Measurements from ENCODE around the gene SSR3. TPM values are rescaled to one million over a fixed set of nuclear protein-coding genes. Genes with fewer than 3 reads are reported as not detected.

The SSR3 gene
- total and polyA plus RNA-seq, 9 of the 15 experiments (the other 6 are each of a cell fraction or from before 2014, with no cell fraction given), result 104 to 464 (median 307) TPM

GRCh38 chr3:156535162-156535627 lies 19.7 kb downstream of the SSR3 start:
- Histone ChIP-seq H3K27ac (ENCODE audit: extremely low read depth, low read depth, low read length) (no peak overlapping the region), H2AFZ (ENCODE audit: low read depth, low read length) (no peak overlapping the region), H3K36me3 (ENCODE audit: control insufficient read depth, insufficient read depth, low read length) (peaks cover 25% of the 10 kb centered on the region), H3K9me1 (ENCODE audit: control insufficient read depth, insufficient read depth, low read length) (no peaks in the 10 kb centered on the region), H3K9ac (ENCODE audit: insufficient read depth in 1 of 2, low read depth in 2 of 2, low read length in 2 of 2) (no peak overlapping the region; a peak in 1 of 4 replicates), H3K9me3 (replicated peaks; ENCODE audit: control insufficient read depth, insufficient read depth, low read depth, low read length) (no peaks in the 10 kb centered on the region), H4K20me1 (replicated peaks; ENCODE audit: control insufficient read depth, insufficient read depth, low read length) (0 out of 2 replicates have a peak, but pooled peaks cover 5% of the 10 kb centered on the region), H3K4me1 (replicated peaks in 1 of 2; ENCODE audit: control insufficient read depth in 2 of 2, insufficient read depth in 2 of 2, low read length in 2 of 2) (no peaks in the 10 kb centered on the region; a peak in 1 of 5 replicates), H3K4me2 (ENCODE audit: insufficient read depth, low read length) (no peak overlapping the region), H3K27me3 (ENCODE audit: control insufficient read depth in 2 of 2, insufficient read depth in 2 of 2, low read length in 2 of 2) (no peaks in the 10 kb centered on the region), H3K4me3 (no peak overlapping the region), H3K79me2 (ENCODE audit: control insufficient read depth, insufficient read depth, low read length) (no peaks in the 10 kb centered on the region)
- WGBS (ENCODE audit: insufficient coverage, low coverage, missing lambda C conversion rate), result 17% methylated on average over 4 of the region's 4 CpGs
- ChIA-PET POLR2A (interaction anchor here (0.5 to 2.8 kb wide), 13 partner anchors 9 to 576 kb away, joined by 3 to 10 read pairs (median 3); partner anchors contain the start of genes SSR3 and TIPARP), CTCF (ENCODE audit: low intra/inter-chr PET ratio) (interaction anchor here (0.6 to 1.8 kb wide), 2 partner anchors 138 to 595 kb away, joined by 4 to 8 read pairs; no protein-coding TSS in a partner anchor)
- in situ Hi-C loops (cut with MboI) (loop anchor here (25.0 kb wide), 1 partner anchor 602 kb away; no protein-coding TSS in a partner anchor), intact Hi-C loops (cut with micrococcal nuclease) (loop anchor here (1.0 to 5.0 kb wide), 3 partner anchors 139 to 602 kb away; partner anchors contain the start of gene TIPARP)
- BruUV-seq (replicated peaks), result TSS peak; percentile 5
- ATAC-seq (peak; percentile 87), DNase-seq (ENCODE audit: extremely low read depth in 1 of 4, low spot score in 3 of 4) (peak in 2 of 4 experiments; percentile 44 to 65), FAIRE-seq (peak; percentile 78)
- TF ChIP-seq TSHZ1 (CRISPR knock-in tag; IDR thresholded peaks at IDR 0.05) (no peak), SREBF2 (CRISPR knock-in tag; IDR thresholded peaks at IDR 0.05) (no peak), GATAD2B (IDR thresholded peaks at IDR 0.05; ENCODE audit: borderline replicate concordance) (no peak), ZKSCAN8 (CRISPR knock-in tag; IDR thresholded peaks at IDR 0.05) (no peak), FOXM1 (IDR thresholded peaks at IDR 0.05; ENCODE audit: low read depth) (no peak), FOXM1 (CRISPR knock-in tag; IDR thresholded peaks at IDR 0.05; ENCODE audit: low read depth) (no peak), ZNF717 (CRISPR knock-in tag; IDR thresholded peaks at IDR 0.05) (no peak), ZNF165 (CRISPR knock-in tag; IDR thresholded peaks at IDR 0.05; ENCODE audit: borderline replicate concordance) (no peak), ZNF133 (CRISPR knock-in tag; IDR thresholded peaks at IDR 0.05) (no peak), CSDE1 (IDR thresholded peaks at IDR 0.05) (no peak), TAL1 (IDR thresholded peaks at IDR 0.05) (no peak), SRF (CRISPR knock-in tag; IDR thresholded peaks at IDR 0.05) (no peak), MXI1 (IDR thresholded peaks at IDR 0.05; ENCODE audit: low read depth, low read length) (no peak), RERE (CRISPR knock-in tag; IDR thresholded peaks at IDR 0.05; ENCODE audit: borderline replicate concordance) (no peak), ESRRA (IDR thresholded peaks at IDR 0.05; ENCODE audit: borderline replicate concordance, low read depth) (peak; percentile 92)
